Measurements from ENCODE around the gene SLC37A2.
"Not testable (repeated sequence)": the region's sequence is repeated elsewhere in the genome, so short reads cannot be mapped to it uniquely, and the experiment has no call there.

Gene SLC37A2

DNA sequence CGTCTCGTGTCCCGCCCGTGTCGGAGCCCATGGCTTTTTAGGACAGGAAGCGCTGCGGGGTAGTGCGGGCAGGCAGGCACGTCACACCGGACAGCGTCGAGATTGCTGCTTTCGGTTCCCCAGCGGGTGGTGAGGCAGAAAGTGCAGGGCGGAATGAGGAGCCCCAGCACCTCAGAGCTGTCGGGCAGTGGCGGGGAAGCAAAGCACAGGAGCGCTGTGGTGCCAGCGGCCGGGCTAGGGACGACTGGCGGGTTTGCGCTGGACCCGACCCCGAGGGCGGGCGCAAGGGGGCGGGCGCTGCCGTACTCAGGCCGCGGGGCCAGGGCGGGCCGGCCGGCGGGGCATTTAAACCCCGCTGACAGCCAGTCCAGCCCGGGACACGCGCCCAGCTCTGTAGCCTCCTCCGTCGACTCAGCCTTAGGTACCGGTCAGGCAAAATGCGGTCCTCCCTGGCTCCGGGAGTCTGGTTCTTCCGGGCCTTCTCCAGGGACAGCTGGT, at the start of gene SLC37A2:
Gene SLC37A2 (plus strand): TSS at position 375 of the 498 bp plus-strand sequence. CDS start 63 bp downstream, at position 438.
- no peak for DNase-seq (ENCODE audit: extremely low read depth, low read depth)
- TF ChIP-seq, protein P1, sequence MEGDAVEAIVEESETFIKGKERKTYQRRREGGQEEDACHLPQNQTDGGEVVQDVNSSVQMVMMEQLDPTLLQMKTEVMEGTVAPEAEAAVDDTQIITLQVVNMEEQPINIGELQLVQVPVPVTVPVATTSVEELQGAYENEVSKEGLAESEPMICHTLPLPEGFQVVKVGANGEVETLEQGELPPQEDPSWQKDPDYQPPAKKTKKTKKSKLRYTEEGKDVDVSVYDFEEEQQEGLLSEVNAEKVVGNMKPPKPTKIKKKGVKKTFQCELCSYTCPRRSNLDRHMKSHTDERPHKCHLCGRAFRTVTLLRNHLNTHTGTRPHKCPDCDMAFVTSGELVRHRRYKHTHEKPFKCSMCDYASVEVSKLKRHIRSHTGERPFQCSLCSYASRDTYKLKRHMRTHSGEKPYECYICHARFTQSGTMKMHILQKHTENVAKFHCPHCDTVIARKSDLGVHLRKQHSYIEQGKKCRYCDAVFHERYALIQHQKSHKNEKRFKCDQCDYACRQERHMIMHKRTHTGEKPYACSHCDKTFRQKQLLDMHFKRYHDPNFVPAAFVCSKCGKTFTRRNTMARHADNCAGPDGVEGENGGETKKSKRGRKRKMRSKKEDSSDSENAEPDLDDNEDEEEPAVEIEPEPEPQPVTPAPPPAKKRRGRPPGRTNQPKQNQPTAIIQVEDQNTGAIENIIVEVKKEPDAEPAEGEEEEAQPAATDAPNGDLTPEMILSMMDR (IDR thresholded peaks at IDR 0.05; ENCODE audit: low read depth, low read length) = no peak; the same call in none of the 2 replicates

DNA sequence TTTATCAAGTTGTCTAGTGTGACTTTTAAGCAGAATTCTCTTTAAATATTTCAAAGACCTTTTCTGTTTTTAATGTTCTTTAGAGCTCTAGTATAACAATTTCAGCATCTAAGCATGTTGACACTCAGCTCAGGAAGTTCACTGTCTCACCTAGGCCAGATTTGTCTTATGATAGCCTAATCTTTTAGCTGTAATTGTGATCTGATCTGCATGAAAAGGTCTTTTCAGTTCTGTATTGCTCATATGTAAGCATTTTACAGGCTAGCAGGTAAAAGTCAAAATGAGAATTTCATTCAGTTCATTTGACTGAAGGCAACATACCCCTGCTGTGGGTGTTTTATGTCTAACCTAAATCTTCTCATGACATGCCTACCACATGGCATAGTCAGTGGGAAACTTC, 46.7 kb upstream of the SLC37A2 start:
- TF ChIP-seq, protein P1 (IDR thresholded peaks at IDR 0.05; ENCODE audit: low read depth, low read length) = no peak
- DNase-seq (ENCODE audit: extremely low read depth, low read depth) = no peak

DNA sequence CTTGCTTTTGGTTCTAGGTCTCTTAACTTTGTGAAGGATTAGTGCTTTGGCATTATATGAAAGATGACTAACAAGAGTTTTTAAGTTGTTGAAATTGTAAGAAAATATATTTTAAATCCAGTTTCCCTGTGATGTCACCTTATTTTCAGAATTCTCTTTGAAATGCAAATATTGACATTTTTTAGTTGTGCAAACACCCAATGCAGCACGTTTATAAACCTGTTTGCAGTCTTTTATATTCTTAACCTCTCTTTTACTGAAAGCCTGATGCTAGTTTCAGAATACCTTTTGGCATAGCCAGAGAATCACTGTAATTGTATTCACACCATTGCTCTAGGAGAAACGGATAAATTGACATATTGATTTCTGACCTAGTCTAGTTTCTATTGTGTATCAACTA, 42.8 kb upstream of the SLC37A2 start:
- DNase-seq (ENCODE audit: extremely low read depth, low read depth) = no peak
- TF ChIP-seq, protein P1 (IDR thresholded peaks at IDR 0.05; ENCODE audit: low read depth, low read length) = no peak

DNA sequence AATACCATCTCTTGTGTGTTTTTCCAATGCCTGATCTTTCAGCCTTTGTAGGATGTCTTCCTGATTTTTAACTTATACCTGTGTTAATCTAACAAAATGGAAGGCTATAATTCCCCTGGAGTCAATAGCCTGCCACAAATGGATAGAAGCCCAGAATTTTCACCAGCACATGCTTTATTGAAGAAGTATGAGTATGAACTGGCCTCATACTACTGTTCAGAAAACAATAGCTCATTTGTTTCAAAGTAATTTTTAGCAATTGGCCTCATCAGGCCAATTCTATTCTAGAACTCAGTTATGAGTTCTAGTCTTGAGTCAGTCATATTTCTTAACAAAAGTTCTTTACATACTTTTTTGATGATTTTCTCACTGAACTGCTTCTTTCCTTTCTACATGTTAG, 40.6 kb upstream of the SLC37A2 start:
- TF ChIP-seq, protein P1 (IDR thresholded peaks at IDR 0.05; ENCODE audit: low read depth, low read length) = no peak
- DNase-seq (ENCODE audit: extremely low read depth, low read depth) = no peak

DNA sequence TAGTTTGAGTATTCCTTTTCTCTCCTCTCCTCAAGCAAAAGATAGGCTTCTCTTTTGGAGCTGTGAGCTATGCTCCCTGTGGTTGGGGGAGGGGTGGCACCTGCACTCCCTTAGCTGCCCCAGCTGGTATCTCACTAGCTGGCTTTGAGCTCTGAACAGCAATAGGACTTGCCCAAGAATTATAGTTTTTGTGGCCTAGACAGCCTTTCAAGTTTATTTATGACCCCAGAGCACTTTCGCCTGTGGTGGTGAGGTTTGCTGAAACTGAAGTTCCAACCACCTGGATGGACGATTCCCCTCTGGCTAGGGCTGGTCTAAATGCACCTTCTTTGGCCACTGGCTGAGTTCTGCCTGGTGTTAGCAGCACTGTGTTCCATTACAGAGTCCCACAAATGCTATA, 37.1 kb upstream of the SLC37A2 start:
- DNase-seq (ENCODE audit: extremely low read depth, low read depth) = no peak
- TF ChIP-seq, protein P1 (IDR thresholded peaks at IDR 0.05; ENCODE audit: low read depth, low read length) = no peak

DNA sequence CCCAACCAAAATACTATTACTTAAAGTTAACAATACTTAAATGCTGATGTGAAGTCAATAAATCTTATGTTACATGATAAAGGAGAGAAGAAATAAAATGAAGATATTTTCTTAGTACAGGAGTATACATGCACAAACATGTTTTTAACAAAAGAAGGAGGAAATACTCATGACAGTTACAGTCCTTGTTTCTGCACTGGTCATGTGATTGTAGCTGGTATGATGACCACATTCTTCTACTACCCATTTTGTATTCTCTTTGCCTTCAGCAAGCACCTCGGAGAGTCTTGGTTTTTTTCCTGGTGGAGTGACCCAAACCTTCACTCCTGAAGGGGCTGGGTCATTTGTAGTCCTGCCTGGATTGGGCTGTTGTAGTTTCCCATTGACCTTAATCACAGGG, 33.7 kb upstream of the SLC37A2 start:
- DNase-seq (ENCODE audit: extremely low read depth, low read depth) = not testable (repeated sequence)

DNA sequence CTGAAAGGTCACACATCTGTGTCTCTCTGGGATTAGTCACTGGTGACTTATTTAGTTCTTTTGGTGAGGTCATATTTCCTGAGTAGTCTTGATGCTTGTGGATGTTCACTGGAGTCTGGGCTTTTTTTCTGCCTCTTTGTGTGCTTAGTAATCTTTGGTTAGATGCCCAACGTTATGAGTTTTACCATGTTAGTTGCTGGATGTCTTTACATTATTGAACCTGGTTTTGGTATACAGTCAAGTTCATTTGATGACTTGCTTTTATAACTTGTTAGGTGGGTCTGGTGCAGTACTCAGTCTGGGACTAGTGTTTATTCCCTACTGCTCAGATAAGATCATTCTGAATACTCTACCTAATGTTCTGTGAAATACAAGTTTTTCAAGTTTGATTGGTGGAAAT, 26.2 kb upstream of the SLC37A2 start:
- DNase-seq (ENCODE audit: extremely low read depth, low read depth) = peak; percentile 29
- TF ChIP-seq, protein P1 (IDR thresholded peaks at IDR 0.05; ENCODE audit: low read depth, low read length) = no peak

DNA sequence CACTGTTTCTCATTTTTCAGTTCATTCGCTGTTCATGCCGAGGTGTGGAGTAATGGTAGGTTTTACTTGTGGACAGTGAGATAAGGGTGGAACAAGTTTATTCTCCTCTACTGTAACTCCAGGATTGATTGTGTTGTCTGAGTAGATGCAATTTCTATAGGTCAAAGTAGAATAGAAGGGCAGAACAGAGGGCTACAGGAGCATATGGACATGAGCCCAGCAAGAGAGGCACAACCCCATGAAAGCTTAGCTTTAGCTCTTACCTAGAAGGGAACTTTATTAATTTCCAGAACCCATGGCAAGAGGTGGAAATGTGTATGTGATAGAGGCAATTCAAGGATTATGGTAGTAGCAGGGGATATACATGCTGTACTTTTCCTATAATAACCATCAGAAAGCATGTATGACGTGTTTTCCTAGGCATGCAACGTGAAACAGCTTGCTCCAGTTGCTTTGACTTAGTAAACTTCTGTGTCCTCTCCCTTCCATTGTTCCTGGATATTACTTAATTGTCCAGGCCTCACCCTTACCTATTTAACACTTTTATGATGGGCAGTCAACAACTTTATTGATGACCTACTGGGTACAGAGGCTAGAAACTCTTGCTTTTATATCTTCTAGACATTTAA, 13.8 kb upstream of the SLC37A2 start:
- no peak for DNase-seq (ENCODE audit: extremely low read depth, low read depth)

More for the DNA sequence above, 13.8 kb upstream of the SLC37A2 start:
- TF ChIP-seq, protein P1 (IDR thresholded peaks at IDR 0.05; ENCODE audit: low read depth, low read length) = no peak

Data from AG09319 (cell line).